Measurements from ENCODE around the gene ARID5A. TPM values are rescaled to one million over a fixed set of nuclear protein-coding genes. Genes with fewer than 3 reads are reported as not detected.

ARID5A gene
- total and polyA plus RNA-seq, 4 donors = 12.5 to 61.9 (median 28.4) TPM

- TF ChIP-seq, protein P1, sequence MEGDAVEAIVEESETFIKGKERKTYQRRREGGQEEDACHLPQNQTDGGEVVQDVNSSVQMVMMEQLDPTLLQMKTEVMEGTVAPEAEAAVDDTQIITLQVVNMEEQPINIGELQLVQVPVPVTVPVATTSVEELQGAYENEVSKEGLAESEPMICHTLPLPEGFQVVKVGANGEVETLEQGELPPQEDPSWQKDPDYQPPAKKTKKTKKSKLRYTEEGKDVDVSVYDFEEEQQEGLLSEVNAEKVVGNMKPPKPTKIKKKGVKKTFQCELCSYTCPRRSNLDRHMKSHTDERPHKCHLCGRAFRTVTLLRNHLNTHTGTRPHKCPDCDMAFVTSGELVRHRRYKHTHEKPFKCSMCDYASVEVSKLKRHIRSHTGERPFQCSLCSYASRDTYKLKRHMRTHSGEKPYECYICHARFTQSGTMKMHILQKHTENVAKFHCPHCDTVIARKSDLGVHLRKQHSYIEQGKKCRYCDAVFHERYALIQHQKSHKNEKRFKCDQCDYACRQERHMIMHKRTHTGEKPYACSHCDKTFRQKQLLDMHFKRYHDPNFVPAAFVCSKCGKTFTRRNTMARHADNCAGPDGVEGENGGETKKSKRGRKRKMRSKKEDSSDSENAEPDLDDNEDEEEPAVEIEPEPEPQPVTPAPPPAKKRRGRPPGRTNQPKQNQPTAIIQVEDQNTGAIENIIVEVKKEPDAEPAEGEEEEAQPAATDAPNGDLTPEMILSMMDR (IDR thresholded peaks at IDR 0.05; ENCODE audit: control extremely low read depth, extremely low read depth) = no peak
- Histone ChIP-seq H3K36me3 (ENCODE audit: control insufficient read depth in 4 of 4, insufficient read depth in 4 of 4, low read length in 4 of 4) (no peaks in the 10 kb centered on the region), H3K4me3 (no peak overlapping the region), H3K4me1 (ENCODE audit: control insufficient read depth in 5 of 5, insufficient read depth in 5 of 5, low read length in 5 of 5) (no peaks in the 10 kb centered on the region), H3K27me3 (ENCODE audit: control insufficient read depth in 3 of 3, insufficient read depth in 3 of 3, low read length in 2 of 3) (peaks cover 0 to 2% (median 0%) of the 10 kb centered on the region in 3 donors), H3K9ac (ENCODE audit: insufficient read depth in 1 of 2, low read length in 2 of 2) (no peak overlapping the region), H3K9me3 (ENCODE audit: control insufficient read depth in 4 of 4, insufficient read depth in 3 of 4, low read length in 3 of 4) (peaks cover 0 to 3% (median 0%) of the 10 kb centered on the region in 4 donors), H3K27ac (ENCODE audit: low read depth in 1 of 2, low read length in 1 of 2) (no peak overlapping the region)
- WGBS, 2 donors = 96 to 100% methylated on average over 1 of the region's 1 CpG
- ATAC-seq (ENCODE audit: insufficient read depth, low FRiP score) (no peak), DNase-seq (no peak)
Observed at GRCh38 chr2:96491860-96492497, 44.6 kb upstream of the ARID5A start.

- TF ChIP-seq, protein P1 (IDR thresholded peaks at IDR 0.05; ENCODE audit: control extremely low read depth, extremely low read depth) = no peak
- H3K4me1 ChIP-seq (ENCODE audit: control insufficient read depth in 5 of 5, insufficient read depth in 5 of 5, low read length in 5 of 5) = no peaks in the 10 kb centered on the region
- peaks cover 0 to 2% (median 0%) of the 10 kb centered on the region in 3 donors for H3K27me3 ChIP-seq (ENCODE audit: control insufficient read depth in 3 of 3, insufficient read depth in 3 of 3, low read length in 2 of 3)
- H3K4me3 ChIP-seq = no peak overlapping the region
- H3K27ac ChIP-seq (ENCODE audit: low read depth in 1 of 2, low read length in 1 of 2) = no peak overlapping the region
- no peak for DNase-seq
- peaks cover 0 to 3% (median 0%) of the 10 kb centered on the region in 4 donors for H3K9me3 ChIP-seq (ENCODE audit: control insufficient read depth in 4 of 4, insufficient read depth in 3 of 4, low read length in 3 of 4)
- H3K9ac ChIP-seq (ENCODE audit: insufficient read depth in 1 of 2, low read length in 2 of 2) = no peak overlapping the region
- no peak for ATAC-seq (ENCODE audit: insufficient read depth, low FRiP score)
- 79 to 86% methylated on average over 5 of the region's 5 CpGs for WGBS, 2 donors
- no peaks in the 10 kb centered on the region for H3K36me3 ChIP-seq (ENCODE audit: control insufficient read depth in 4 of 4, insufficient read depth in 4 of 4, low read length in 4 of 4)
Observed at GRCh38 chr2:96493072-96493471, 43.5 kb upstream of the ARID5A start.

DNA sequence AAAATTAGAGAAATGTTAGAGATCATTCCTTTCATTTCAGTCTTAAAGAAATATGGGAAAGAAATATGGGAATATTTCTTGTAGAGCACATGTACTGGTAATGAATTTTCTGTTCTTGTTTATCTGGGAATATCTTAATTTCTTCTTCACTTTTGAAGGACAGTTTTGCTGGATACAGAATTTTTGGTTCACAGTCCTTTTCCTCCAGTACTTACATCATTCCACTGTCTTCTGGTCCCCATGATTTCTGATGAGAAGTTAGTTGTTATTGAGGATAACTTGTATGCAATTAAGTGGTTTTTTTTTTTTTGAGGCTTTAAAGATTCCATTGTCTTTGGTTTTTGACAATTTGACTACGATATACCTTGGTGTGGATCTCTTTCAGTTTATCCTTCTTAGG lies 42.4 kb upstream of the ARID5A start:
- DNase-seq (no peak), ATAC-seq (ENCODE audit: insufficient read depth, low FRiP score) (no peak)
- H3K9ac ChIP-seq (ENCODE audit: insufficient read depth in 1 of 2, low read length in 2 of 2) = no peak overlapping the region
- H3K4me3 ChIP-seq = no peak overlapping the region
- no peak overlapping the region for H3K27ac ChIP-seq (ENCODE audit: low read depth in 1 of 2, low read length in 1 of 2)
- TF ChIP-seq, protein P1 (IDR thresholded peaks at IDR 0.05; ENCODE audit: control extremely low read depth, extremely low read depth) = no peak
- no peaks in the 10 kb centered on the region for H3K4me1 ChIP-seq (ENCODE audit: control insufficient read depth in 5 of 5, insufficient read depth in 5 of 5, low read length in 5 of 5)
- H3K36me3 ChIP-seq (ENCODE audit: control insufficient read depth in 4 of 4, insufficient read depth in 4 of 4, low read length in 4 of 4) = no peaks in the 10 kb centered on the region
- H3K9me3 ChIP-seq (ENCODE audit: control insufficient read depth in 4 of 4, insufficient read depth in 3 of 4, low read length in 3 of 4) = peaks cover 0 to 3% (median 0%) of the 10 kb centered on the region in 4 donors
- peaks cover 0 to 6% (median 2%) of the 10 kb centered on the region in 3 donors for H3K27me3 ChIP-seq (ENCODE audit: control insufficient read depth in 3 of 3, insufficient read depth in 3 of 3, low read length in 2 of 3)
- WGBS, 2 donors = 95 to 96% methylated on average over 1 of the region's 1 CpG
